ENCODE measurements around the gene KDR. TPM values are rescaled to one million over a fixed set of nuclear protein-coding genes. Genes with fewer than 3 reads are reported as not detected.

Gene KDR
- polyA plus RNA-seq, 1 of the 3 experiments (the other 2 are of a cell fraction): not detected

DNA sequence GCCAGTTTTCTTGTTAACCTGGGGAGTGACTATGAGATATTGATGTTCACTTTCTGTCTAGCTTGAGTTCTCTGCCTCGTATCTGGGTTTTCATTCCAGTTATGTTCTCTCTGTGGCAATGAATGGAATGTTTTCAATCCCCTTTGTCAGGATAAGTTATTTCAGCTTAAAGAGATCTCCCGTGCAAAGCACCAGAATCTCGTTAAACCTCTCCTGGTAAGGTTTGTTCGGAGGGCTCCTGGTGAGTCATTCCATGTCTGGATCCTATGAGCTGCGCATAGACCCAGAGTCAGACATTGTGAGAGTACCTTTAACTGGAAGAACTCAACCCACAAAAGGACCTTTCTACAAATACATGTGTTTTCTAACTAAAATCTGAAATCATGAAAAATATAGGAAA lies 51.0 kb downstream of the KDR start:
- no peaks in the 10 kb centered on the region for H3K27me3 ChIP-seq (ENCODE audit: insufficient read depth)
- TF ChIP-seq, protein P1, sequence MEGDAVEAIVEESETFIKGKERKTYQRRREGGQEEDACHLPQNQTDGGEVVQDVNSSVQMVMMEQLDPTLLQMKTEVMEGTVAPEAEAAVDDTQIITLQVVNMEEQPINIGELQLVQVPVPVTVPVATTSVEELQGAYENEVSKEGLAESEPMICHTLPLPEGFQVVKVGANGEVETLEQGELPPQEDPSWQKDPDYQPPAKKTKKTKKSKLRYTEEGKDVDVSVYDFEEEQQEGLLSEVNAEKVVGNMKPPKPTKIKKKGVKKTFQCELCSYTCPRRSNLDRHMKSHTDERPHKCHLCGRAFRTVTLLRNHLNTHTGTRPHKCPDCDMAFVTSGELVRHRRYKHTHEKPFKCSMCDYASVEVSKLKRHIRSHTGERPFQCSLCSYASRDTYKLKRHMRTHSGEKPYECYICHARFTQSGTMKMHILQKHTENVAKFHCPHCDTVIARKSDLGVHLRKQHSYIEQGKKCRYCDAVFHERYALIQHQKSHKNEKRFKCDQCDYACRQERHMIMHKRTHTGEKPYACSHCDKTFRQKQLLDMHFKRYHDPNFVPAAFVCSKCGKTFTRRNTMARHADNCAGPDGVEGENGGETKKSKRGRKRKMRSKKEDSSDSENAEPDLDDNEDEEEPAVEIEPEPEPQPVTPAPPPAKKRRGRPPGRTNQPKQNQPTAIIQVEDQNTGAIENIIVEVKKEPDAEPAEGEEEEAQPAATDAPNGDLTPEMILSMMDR (IDR thresholded peaks at IDR 0.05): no peak
- TF ChIP-seq REST (IDR thresholded peaks at IDR 0.05; ENCODE audit: low read depth, low read length) (no peak), TAF1 (IDR thresholded peaks at IDR 0.05; ENCODE audit: borderline replicate concordance, low read depth, low read length) (no peak), FOXJ3 (CRISPR knock-in tag; IDR thresholded peaks at IDR 0.05) (no peak)
- H3K9ac ChIP-seq: no peak overlapping the region
- no peaks in the 10 kb centered on the region for H3K36me3 ChIP-seq (replicated peaks in 1 of 2; ENCODE audit: control insufficient read depth in 1 of 2, insufficient read depth in 2 of 2, low read length in 1 of 2)
- H3F3A ChIP-seq (replicated peaks; ENCODE audit: insufficient read depth): no peaks in the 10 kb centered on the region
- no peak overlapping the region for H3K4me3 ChIP-seq (ENCODE audit: low read depth in 2 of 2, low read length in 1 of 2)
- H3K9me3 ChIP-seq: no peaks in the 10 kb centered on the region
- ChIA-PET POLR2A (no interaction called here), CTCF (interaction anchor here (1.3 kb wide), 1 partner anchor 247 kb away, joined by 4 read pairs; no protein-coding TSS in a partner anchor)
- no peak for DNase-seq
- H3K4me1 ChIP-seq (ENCODE audit: control insufficient read depth in 1 of 2, insufficient read depth in 2 of 2, low read depth in 1 of 2, low read length in 1 of 2): no peaks in the 10 kb centered on the region
- no peak overlapping the region for H2AFZ ChIP-seq (ENCODE audit: low read depth)
- no peaks in the 10 kb centered on the region for H4K20me1 ChIP-seq (ENCODE audit: insufficient read depth)
- WGBS (ENCODE audit: low lambda C conversion rate): 36% methylated on average over 5 of the region's 5 CpGs
- H3K4me2 ChIP-seq: no peak overlapping the region
- H3K79me2 ChIP-seq (ENCODE audit: insufficient read depth): no peaks in the 10 kb centered on the region
- H3K9me2 ChIP-seq: no peaks in the 10 kb centered on the region
- H3K27ac ChIP-seq (ENCODE audit: low read depth in 2 of 2, low read length in 1 of 2): no peak overlapping the region

DNA sequence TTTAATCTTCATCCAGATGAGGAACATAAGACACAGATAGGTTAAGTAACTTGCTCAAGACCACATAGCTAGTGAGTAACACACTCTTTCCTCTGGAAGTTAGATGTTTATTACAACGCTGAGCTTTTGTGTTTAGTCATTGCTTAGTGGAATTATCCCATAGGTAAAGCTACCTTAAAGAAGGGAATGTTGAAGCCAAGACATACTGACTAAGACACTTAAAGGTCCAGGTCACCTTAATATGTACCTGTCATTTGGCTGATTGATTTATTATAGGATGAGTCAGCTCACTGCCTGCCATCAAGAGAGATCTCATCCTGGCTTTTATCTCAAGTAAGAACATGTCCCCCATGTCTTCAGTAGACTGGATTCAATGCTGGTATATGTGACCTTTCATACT lies 53.4 kb downstream of the KDR start:
- ChIA-PET POLR2A (no interaction called here), CTCF (no interaction called here)
- no peaks in the 10 kb centered on the region for H3K9me3 ChIP-seq
- DNase-seq: no peak
- no peak overlapping the region for H3K4me3 ChIP-seq (ENCODE audit: low read depth in 2 of 2, low read length in 1 of 2)
- H3K9me2 ChIP-seq: no peaks in the 10 kb centered on the region
- H3K4me2 ChIP-seq: no peak overlapping the region
- WGBS (ENCODE audit: low lambda C conversion rate): 31% methylated on average over 1 of the region's 1 CpG
- no peaks in the 10 kb centered on the region for H3K36me3 ChIP-seq (replicated peaks in 1 of 2; ENCODE audit: control insufficient read depth in 1 of 2, insufficient read depth in 2 of 2, low read length in 1 of 2)
- H4K20me1 ChIP-seq (ENCODE audit: insufficient read depth): no peaks in the 10 kb centered on the region
- no peak overlapping the region for H3K27ac ChIP-seq (ENCODE audit: low read depth in 2 of 2, low read length in 1 of 2)
- H3K27me3 ChIP-seq (ENCODE audit: insufficient read depth): no peaks in the 10 kb centered on the region
- H3F3A ChIP-seq (replicated peaks; ENCODE audit: insufficient read depth): no peaks in the 10 kb centered on the region
- no peaks in the 10 kb centered on the region for H3K79me2 ChIP-seq (ENCODE audit: insufficient read depth)
- H3K4me1 ChIP-seq (ENCODE audit: control insufficient read depth in 1 of 2, insufficient read depth in 2 of 2, low read depth in 1 of 2, low read length in 1 of 2): no peaks in the 10 kb centered on the region; a peak in 1 of 4 replicates
- no peak overlapping the region for H3K9ac ChIP-seq
- H2AFZ ChIP-seq (ENCODE audit: low read depth): no peak overlapping the region
- no peak for TF ChIP-seq JUND (IDR thresholded peaks at IDR 0.05)
- no peak for TF ChIP-seq FOXJ3 (CRISPR knock-in tag; IDR thresholded peaks at IDR 0.05)
- TF ChIP-seq TCF12 (IDR thresholded peaks at IDR 0.05): no peak
- no peak for TF ChIP-seq EP300 (IDR thresholded peaks at IDR 0.05; ENCODE audit: borderline replicate concordance in 1 of 2, low read depth in 1 of 2, low read length in 1 of 2)
- no peak for TF ChIP-seq TAF1 (IDR thresholded peaks at IDR 0.05; ENCODE audit: borderline replicate concordance, low read depth, low read length)
- TF ChIP-seq, protein P1 (IDR thresholded peaks at IDR 0.05): no peak
- no peak for TF ChIP-seq RCOR1 (IDR thresholded peaks at IDR 0.05; ENCODE audit: low read length)
- TF ChIP-seq USF2 (IDR thresholded peaks at IDR 0.05; ENCODE audit: borderline replicate concordance, low read depth, low read length): no peak
- TF ChIP-seq, protein P2, sequence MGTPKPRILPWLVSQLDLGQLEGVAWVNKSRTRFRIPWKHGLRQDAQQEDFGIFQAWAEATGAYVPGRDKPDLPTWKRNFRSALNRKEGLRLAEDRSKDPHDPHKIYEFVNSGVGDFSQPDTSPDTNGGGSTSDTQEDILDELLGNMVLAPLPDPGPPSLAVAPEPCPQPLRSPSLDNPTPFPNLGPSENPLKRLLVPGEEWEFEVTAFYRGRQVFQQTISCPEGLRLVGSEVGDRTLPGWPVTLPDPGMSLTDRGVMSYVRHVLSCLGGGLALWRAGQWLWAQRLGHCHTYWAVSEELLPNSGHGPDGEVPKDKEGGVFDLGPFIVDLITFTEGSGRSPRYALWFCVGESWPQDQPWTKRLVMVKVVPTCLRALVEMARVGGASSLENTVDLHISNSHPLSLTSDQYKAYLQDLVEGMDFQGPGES (IDR thresholded peaks at IDR 0.05; ENCODE audit: low read depth, low read length): no peak
- no peak for TF ChIP-seq EZH2phosphoT487 (IDR thresholded peaks at IDR 0.05; ENCODE audit: borderline replicate concordance, low read depth)
- TF ChIP-seq FOXM1 (IDR thresholded peaks at IDR 0.05; ENCODE audit: low read depth): no peak
- TF ChIP-seq MAX (IDR thresholded peaks at IDR 0.05; ENCODE audit: low read depth): no peak
- no peak for TF ChIP-seq FOSL2 (IDR thresholded peaks at IDR 0.05; ENCODE audit: borderline replicate concordance, low read depth)
- TF ChIP-seq, protein P3, sequence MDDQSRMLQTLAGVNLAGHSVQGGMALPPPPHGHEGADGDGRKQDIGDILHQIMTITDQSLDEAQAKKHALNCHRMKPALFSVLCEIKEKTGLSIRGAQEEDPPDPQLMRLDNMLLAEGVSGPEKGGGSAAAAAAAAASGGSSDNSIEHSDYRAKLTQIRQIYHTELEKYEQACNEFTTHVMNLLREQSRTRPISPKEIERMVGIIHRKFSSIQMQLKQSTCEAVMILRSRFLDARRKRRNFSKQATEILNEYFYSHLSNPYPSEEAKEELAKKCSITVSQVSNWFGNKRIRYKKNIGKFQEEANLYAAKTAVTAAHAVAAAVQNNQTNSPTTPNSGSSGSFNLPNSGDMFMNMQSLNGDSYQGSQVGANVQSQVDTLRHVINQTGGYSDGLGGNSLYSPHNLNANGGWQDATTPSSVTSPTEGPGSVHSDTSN (IDR thresholded peaks at IDR 0.05): no peak

All from SK-N-SH (cell line).